GM21515 (cell line): ENCODE results near the gene SAYSD1.

Experiments
- ATAC-seq: cut with Tn5 transposase; IDR thresholded peaks from one replicate; pipeline ENCODE4 v1.9.1; 2021; ENCODE audit not compliant: unreplicated experiment

Gene SAYSD1

GRCh38 chr6:39058471-39059147 lies 56.4 kb downstream of the SAYSD1 start:
- ATAC-seq, result no peak

GRCh38 chr6:39057251-39058155 lies 57.5 kb downstream of the SAYSD1 start:
- no peak for ATAC-seq

- ATAC-seq, result no peak
Observed at GRCh38 chr6:39056681-39057080, 58.3 kb downstream of the SAYSD1 start.

- ATAC-seq, result no peak
Observed at GRCh38 chr6:39056191-39056590, 58.8 kb downstream of the SAYSD1 start.

- no peak for ATAC-seq
Observed at GRCh38 chr6:39055661-39056060, 59.3 kb downstream of the SAYSD1 start.

GRCh38 chr6:39054577-39055142 lies 60.3 kb downstream of the SAYSD1 start:
- ATAC-seq, result no peak
